Measurements from ENCODE around the gene SLC25A23. TPM values are rescaled to one million over a fixed set of nuclear protein-coding genes. Genes with fewer than 3 reads are reported as not detected.

The SLC25A23 gene
- total RNA-seq, 1 donor from 2014 or later, result 16.0 TPM

DNA sequence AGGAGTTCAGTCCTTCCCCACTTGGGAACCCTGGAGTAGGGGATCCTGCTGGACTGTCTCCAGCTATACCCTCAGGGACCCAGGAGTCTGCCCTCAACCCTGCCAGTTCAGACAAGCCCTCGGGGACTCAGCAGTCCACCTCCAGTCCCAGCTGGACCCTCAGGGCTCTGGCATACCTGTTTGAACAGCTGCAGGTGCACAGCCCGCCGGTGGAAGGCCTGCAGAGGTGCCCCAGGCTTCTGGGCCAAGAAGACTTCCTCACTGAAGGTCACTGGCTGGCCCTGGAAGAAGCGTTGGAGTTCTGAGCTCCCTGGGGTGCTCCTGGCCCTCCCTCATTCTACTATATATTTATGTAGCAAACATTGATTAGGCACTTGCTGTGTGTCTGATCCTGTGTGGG lies 13.1 kb upstream of the SLC25A23 start:
- Histone ChIP-seq H3K4me3 (no peak overlapping the region), H3K79me2 (ENCODE audit: low read depth) (no peaks in the 10 kb centered on the region), H2AFZ (replicated peaks) (no peak overlapping the region), H3K27me3 (peaks cover 34% of the 10 kb centered on the region), H3K4me1 (peaks cover 9% of the 10 kb centered on the region), H3K9me3 (ENCODE audit: low read depth) (no peaks in the 10 kb centered on the region), H4K20me1 (ENCODE audit: low read depth) (no peaks in the 10 kb centered on the region), H3K36me3 (no peaks in the 10 kb centered on the region), H3F3A (ENCODE audit: low read depth) (no peaks in the 10 kb centered on the region), H3K9ac (no peak overlapping the region), H3K27ac (no peak overlapping the region), H3K4me2 (no peak overlapping the region)
- H3K27me3 Mint-ChIP-seq (ENCODE audit: insufficient read depth, low read depth), result peaks cover 18% of the 10 kb centered on the region
- H3K4me3 Mint-ChIP-seq, result no peak overlapping the region
- TF ChIP-seq EZH2 (IDR thresholded peaks at IDR 0.05) (no peak), EZH2phosphoT487 (IDR thresholded peaks at IDR 0.05) (no peak)
- TF ChIP-seq, protein P1, sequence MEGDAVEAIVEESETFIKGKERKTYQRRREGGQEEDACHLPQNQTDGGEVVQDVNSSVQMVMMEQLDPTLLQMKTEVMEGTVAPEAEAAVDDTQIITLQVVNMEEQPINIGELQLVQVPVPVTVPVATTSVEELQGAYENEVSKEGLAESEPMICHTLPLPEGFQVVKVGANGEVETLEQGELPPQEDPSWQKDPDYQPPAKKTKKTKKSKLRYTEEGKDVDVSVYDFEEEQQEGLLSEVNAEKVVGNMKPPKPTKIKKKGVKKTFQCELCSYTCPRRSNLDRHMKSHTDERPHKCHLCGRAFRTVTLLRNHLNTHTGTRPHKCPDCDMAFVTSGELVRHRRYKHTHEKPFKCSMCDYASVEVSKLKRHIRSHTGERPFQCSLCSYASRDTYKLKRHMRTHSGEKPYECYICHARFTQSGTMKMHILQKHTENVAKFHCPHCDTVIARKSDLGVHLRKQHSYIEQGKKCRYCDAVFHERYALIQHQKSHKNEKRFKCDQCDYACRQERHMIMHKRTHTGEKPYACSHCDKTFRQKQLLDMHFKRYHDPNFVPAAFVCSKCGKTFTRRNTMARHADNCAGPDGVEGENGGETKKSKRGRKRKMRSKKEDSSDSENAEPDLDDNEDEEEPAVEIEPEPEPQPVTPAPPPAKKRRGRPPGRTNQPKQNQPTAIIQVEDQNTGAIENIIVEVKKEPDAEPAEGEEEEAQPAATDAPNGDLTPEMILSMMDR (IDR thresholded peaks at IDR 0.05), result no peak
- H3K27ac Mint-ChIP-seq, result no peak overlapping the region
- H3K36me3 Mint-ChIP-seq, result no peaks in the 10 kb centered on the region
- DNase-seq (ENCODE audit: low spot score), result no peak
- peaks cover 9% of the 10 kb centered on the region for H3K4me1 Mint-ChIP-seq
- H3K9me3 Mint-ChIP-seq, result no peaks in the 10 kb centered on the region

DNA sequence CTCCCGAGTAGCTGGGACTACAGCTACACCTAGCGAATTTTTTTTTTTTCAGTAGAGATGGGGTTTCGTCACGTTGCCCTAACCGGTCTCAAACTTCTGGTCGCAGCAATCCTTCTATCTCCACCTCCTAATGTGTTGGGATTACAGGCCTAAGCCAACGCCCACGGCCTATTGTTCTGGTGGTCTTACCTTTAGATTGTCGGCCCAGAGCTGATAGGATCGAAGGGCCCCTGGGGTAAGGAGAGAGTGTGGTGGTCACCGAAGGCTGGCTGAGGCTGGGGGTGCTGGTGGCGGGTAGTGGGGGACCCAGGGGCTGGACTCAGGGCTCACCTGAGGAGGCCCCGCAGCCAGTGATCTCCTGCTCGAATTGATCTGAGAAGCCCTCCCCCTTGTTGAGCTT lies 11.5 kb upstream of the SLC25A23 start:
- H3K4me1 ChIP-seq, result peaks cover 9% of the 10 kb centered on the region
- H3K9me3 ChIP-seq (ENCODE audit: low read depth), result no peaks in the 10 kb centered on the region
- H3K9ac ChIP-seq, result no peak overlapping the region
- Mint-ChIP-seq H3K4me1 (peaks cover 8% of the 10 kb centered on the region), H3K27ac (no peak overlapping the region), H3K9me3 (no peaks in the 10 kb centered on the region), H3K36me3 (no peaks in the 10 kb centered on the region), H3K27me3 (ENCODE audit: insufficient read depth, low read depth) (peaks cover 24% of the 10 kb centered on the region), H3K4me3 (no peak overlapping the region)
- no peaks in the 10 kb centered on the region for H4K20me1 ChIP-seq (ENCODE audit: low read depth)
- TF ChIP-seq, protein P1 (IDR thresholded peaks at IDR 0.05), result no peak
- no peak for TF ChIP-seq EZH2 (IDR thresholded peaks at IDR 0.05)
- TF ChIP-seq EZH2phosphoT487 (IDR thresholded peaks at IDR 0.05), result no peak
- no peaks in the 10 kb centered on the region for H3F3A ChIP-seq (ENCODE audit: low read depth)
- H2AFZ ChIP-seq (replicated peaks), result no peak overlapping the region
- H3K27ac ChIP-seq, result no peak overlapping the region
- H3K4me2 ChIP-seq, result no peak overlapping the region
- no peak overlapping the region for H3K4me3 ChIP-seq
- no peaks in the 10 kb centered on the region for H3K79me2 ChIP-seq (ENCODE audit: low read depth)
- H3K27me3 ChIP-seq, result peaks cover 21% of the 10 kb centered on the region
- peak; percentile 23 for DNase-seq (ENCODE audit: low spot score)
- no peaks in the 10 kb centered on the region for H3K36me3 ChIP-seq

DNA sequence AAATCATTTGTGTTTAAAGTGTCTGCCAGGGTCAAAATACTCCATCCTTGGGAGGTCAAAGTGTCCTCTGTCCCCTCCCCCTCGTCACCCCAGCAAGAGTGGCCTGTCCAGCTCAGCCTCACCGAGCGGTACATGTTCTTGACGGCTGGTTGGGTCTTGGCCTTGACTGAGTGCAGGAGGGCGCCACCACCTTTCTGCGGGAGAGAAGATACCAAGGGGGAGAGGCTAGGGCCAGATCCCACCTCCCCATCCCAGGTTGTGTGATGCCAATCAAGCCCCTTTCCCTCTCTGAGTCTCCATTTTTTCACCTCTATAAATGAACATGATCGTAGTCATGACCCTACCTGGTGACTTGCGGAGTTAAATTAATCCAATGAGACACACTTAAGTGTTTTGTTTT lies 10.6 kb upstream of the SLC25A23 start:
- H3K27ac Mint-ChIP-seq, result no peak overlapping the region
- Histone ChIP-seq H3K4me3 (no peak overlapping the region), H3K79me2 (ENCODE audit: low read depth) (no peaks in the 10 kb centered on the region), H3K27ac (no peak overlapping the region), H3K36me3 (no peaks in the 10 kb centered on the region), H2AFZ (replicated peaks) (no peak overlapping the region), H3F3A (ENCODE audit: low read depth) (no peaks in the 10 kb centered on the region), H3K9ac (no peak overlapping the region), H3K9me3 (ENCODE audit: low read depth) (no peaks in the 10 kb centered on the region), H3K4me1 (peaks cover 7% of the 10 kb centered on the region), H3K27me3 (peaks cover 17% of the 10 kb centered on the region), H3K4me2 (no peak overlapping the region), H4K20me1 (ENCODE audit: low read depth) (no peaks in the 10 kb centered on the region)
- no peaks in the 10 kb centered on the region for H3K9me3 Mint-ChIP-seq
- TF ChIP-seq EZH2phosphoT487 (IDR thresholded peaks at IDR 0.05) (no peak), EZH2 (IDR thresholded peaks at IDR 0.05) (no peak)
- TF ChIP-seq, protein P1 (IDR thresholded peaks at IDR 0.05), result no peak
- H3K4me1 Mint-ChIP-seq, result peaks cover 6% of the 10 kb centered on the region
- no peaks in the 10 kb centered on the region for H3K36me3 Mint-ChIP-seq
- no peak for DNase-seq (ENCODE audit: low spot score)
- H3K4me3 Mint-ChIP-seq, result no peak overlapping the region
- H3K27me3 Mint-ChIP-seq (ENCODE audit: insufficient read depth, low read depth), result peaks cover 29% of the 10 kb centered on the region
